Measurements from ENCODE around the gene SNX4. TPM values are rescaled to one million over a fixed set of nuclear protein-coding genes. Genes with fewer than 3 reads are reported as not detected.
A peak's percentile ranks its signal among the peaks of the same experiment; 100 is the strongest.
"Not testable (repeated sequence)": the region's sequence is repeated elsewhere in the genome, so short reads cannot be mapped to it uniquely, and the experiment has no call there.

Gene SNX4
- 10 to 100 TPM; 36.2 to 38.6 TPM for total RNA-seq

DNA sequence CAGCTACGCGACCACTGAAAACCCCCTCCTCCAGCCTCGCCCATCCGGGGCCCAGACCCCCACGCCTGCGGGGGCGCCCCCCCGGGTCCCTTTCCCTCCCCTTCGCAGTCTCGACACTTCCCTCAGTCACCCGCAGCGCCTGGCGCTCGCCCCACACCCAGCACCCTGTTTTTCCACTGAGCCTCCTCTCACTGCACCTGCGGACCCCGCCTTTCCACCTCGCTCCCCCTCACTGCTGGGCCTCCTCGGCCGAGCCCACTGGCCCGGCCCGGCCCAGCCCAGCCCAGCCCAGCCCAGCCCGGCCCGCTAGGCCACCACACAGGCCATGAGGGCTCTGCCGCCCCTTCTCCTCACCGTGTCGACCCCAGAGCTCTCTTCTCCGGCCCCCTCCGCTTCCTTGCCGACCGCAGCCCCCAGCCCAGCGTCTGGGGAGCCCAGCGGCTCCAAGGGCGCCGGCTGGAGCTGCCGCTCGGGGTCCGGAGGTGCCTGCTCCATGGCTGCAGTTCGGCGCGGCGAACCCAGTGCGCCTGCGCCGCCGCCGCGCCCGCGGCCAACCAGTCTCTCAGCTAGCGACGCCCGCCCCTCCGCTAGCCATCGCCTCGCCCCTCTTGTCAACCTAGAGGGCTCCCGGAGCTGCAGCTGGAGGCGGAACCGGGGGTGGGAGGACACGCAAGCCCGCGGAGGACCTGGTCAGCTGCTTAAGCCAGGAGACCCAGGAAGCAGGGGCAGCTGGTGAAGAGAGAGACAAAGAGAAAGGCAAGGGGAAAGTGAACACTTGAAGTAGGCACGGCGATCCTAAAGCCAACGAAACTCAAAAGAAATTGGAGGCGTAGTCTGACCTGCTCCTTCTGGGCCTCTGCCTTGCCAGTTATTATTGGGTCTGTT, at the start of gene SNX4:
Gene SNX4 (minus strand): TSS at position 525 of the 885 bp plus-strand sequence. CDS start 30 bp downstream, at position 495.
- Mint-ChIP-seq H3K9me3 (ENCODE audit: insufficient read depth) (no peaks in the 10 kb centered on the region), H3K4me3 (peak within 1 kb of the TSS; percentile 91), H3K36me3 (ENCODE audit: low read depth) (peaks cover 25% of the 10 kb centered on the region), H3K27ac (peak within 1 kb of the TSS; percentile 89), H3K27me3 (ENCODE audit: low read depth) (no peaks in the 10 kb centered on the region), H3K4me1 (ENCODE audit: low read depth) (peaks cover 29% of the 10 kb centered on the region)
- ChIA-PET POLR2A (interaction anchor here (0.8 to 1.5 kb wide), 6 partner anchors 8 to 519 kb away, joined by 3 to 5 read pairs (median 4); no protein-coding TSS in a partner anchor), CTCF (interaction anchor here (0.6 to 0.8 kb wide), 3 partner anchors 16 to 525 kb away, joined by 4 to 5 read pairs (median 4); no protein-coding TSS in a partner anchor)
- DNase-seq (peak; percentile 93), ATAC-seq (peak; percentile 98)

DNA sequence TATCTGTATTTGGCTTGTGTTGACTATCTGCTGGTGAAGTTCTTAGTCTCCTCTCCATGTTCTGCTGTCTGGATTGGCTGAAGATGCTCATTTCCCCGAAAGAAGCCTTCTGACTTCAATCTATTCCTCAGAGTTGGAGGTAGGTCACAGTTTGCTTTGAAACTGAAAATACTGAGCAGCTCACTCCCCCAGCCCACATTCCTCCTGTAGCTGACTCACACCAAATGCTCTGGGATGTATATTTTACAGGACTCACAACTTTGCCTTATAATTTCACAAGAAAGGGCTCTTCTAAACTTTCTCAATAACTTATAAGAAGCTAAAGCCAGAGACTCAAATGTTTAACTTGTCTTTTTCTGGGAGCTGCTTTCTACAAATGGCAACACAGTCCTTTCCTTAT, 36.3 kb upstream of the SNX4 start:
- H3K36me3 Mint-ChIP-seq (ENCODE audit: low read depth): peaks cover 20% of the 10 kb centered on the region
- DNase-seq: no peak
- no peak overlapping the region for H3K4me3 Mint-ChIP-seq
- ATAC-seq: no peak
- no peaks in the 10 kb centered on the region for H3K27me3 Mint-ChIP-seq (ENCODE audit: low read depth)
- H3K4me1 Mint-ChIP-seq (ENCODE audit: low read depth): no peaks in the 10 kb centered on the region
- H3K9me3 Mint-ChIP-seq (ENCODE audit: insufficient read depth): no peaks in the 10 kb centered on the region
- CTCF ChIA-PET: interaction anchor here (1.7 kb wide), 1 partner anchor 26 kb away, joined by 6 read pairs; no protein-coding TSS in a partner anchor
- POLR2A ChIA-PET: no interaction called here
- no peak overlapping the region for H3K27ac Mint-ChIP-seq

DNA sequence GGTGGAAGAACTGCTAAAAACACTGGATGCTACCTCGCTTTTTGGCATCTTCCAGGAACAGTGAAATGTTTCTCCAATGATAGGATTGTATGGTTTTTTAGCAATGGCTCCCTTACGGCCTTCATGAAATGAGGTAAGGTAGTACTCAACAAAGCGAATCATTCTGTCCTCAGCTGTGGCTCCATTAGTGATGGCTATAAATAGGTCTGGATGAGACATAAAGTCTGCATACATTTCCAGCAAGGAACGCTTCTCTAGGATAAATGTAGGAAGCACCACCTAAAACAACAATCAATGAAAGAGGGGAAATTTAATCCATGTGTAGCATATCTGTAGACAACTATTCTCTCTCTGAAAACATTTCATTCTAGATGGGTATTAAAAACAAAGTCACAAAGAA, 32.4 kb upstream of the SNX4 start:
- ChIA-PET CTCF (no interaction called here), POLR2A (no interaction called here)
- Mint-ChIP-seq H3K4me3 (no peak overlapping the region), H3K27me3 (ENCODE audit: low read depth) (no peaks in the 10 kb centered on the region), H3K9me3 (ENCODE audit: insufficient read depth) (no peaks in the 10 kb centered on the region), H3K36me3 (ENCODE audit: low read depth) (peaks cover 11% of the 10 kb centered on the region), H3K27ac (no peak overlapping the region), H3K4me1 (ENCODE audit: low read depth) (no peaks in the 10 kb centered on the region)
- DNase-seq (no peak), ATAC-seq (no peak)

DNA sequence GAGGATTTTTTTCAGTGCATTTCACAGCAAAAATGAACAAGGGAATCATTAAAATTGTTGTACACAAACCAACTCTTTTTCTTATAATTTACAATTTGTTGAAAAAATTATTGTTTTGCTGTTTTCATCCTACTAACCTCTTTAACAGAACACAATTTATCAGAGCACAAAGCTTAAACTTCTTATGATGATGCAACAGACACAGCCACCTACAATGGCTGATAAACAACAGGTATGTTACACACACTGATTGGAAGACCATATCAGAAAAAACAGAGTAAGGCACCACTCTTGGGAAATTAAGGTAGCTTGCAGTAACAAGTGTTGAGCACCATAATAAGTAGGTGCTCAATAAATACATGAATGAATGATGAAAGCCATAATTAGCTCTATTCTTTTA, 8.9 kb upstream of the SNX4 start:
- peaks cover 21% of the 10 kb centered on the region for H3K36me3 Mint-ChIP-seq (ENCODE audit: low read depth)
- no peak overlapping the region for H3K4me3 Mint-ChIP-seq
- ATAC-seq (no peak), DNase-seq (no peak)
- H3K9me3 Mint-ChIP-seq (ENCODE audit: insufficient read depth): no peaks in the 10 kb centered on the region
- H3K27me3 Mint-ChIP-seq (ENCODE audit: low read depth): no peaks in the 10 kb centered on the region
- H3K27ac Mint-ChIP-seq: no peak overlapping the region
- CTCF ChIA-PET: no interaction called here
- POLR2A ChIA-PET: no interaction called here
- no peaks in the 10 kb centered on the region for H3K4me1 Mint-ChIP-seq (ENCODE audit: low read depth)

DNA sequence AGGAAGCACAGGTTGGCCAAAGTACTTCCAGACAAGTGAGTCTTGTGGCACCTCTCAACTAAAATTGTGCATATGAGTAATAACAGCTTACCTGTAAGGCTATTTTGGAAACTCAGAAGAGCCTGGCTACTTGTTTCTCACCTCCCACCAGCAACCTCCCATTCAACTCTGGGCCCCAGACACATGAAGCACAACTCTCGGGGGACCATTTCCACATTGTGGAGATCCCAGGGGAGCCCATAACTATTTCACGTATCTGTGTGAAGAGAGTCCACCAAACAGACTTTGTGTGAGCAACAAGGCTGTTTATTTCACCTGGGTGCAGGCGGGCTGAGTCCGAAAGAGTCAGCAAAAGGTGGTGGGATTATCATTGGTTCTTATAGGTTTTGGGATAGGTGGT, 5.2 kb upstream of the SNX4 start:
- Mint-ChIP-seq H3K27ac (no peak overlapping the region), H3K4me1 (ENCODE audit: low read depth) (peaks cover 8% of the 10 kb centered on the region), H3K4me3 (no peak overlapping the region), H3K36me3 (ENCODE audit: low read depth) (peaks cover 14% of the 10 kb centered on the region), H3K9me3 (ENCODE audit: insufficient read depth) (no peaks in the 10 kb centered on the region), H3K27me3 (ENCODE audit: low read depth) (no peaks in the 10 kb centered on the region)
- DNase-seq (no peak), ATAC-seq (no peak)
- POLR2A ChIA-PET: no interaction called here
- CTCF ChIA-PET: no interaction called here

DNA sequence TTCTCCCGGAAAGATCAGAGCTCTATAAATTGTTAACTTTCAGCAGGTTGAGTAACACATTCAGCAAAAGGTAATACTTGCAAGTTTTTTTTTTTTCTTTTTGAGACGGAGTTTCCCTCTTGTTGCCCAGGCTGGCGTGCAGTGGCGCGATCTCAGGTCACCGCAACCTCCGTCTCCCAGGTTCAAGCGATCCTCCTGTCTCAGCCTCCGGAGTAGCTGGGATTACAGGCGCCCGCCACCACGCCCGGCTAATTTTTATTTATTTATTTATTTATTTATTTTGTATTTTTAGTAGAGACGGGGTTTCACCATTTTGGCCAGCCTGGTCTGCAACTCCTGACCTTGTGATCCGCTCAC, 539 bp upstream of the SNX4 start:
- ChIA-PET CTCF (interaction anchor here (0.6 to 0.8 kb wide), 3 partner anchors 17 to 516 kb away, joined by 3 to 5 read pairs (median 4); no protein-coding TSS in a partner anchor), POLR2A (interaction anchor here (0.8 to 1.5 kb wide), 6 partner anchors 9 to 520 kb away, joined by 3 to 5 read pairs (median 4); no protein-coding TSS in a partner anchor)
- H3K9me3 Mint-ChIP-seq (ENCODE audit: insufficient read depth); ATAC-seq; H3K27me3 Mint-ChIP-seq (ENCODE audit: low read depth); DNase-seq: not testable (repeated sequence)
- peak overlapping the region; percentile 91 for H3K4me3 Mint-ChIP-seq
- H3K36me3 Mint-ChIP-seq (ENCODE audit: low read depth): peaks cover 25% of the 10 kb centered on the region
- peaks cover 29% of the 10 kb centered on the region for H3K4me1 Mint-ChIP-seq (ENCODE audit: low read depth)
- H3K27ac Mint-ChIP-seq: peak overlapping the region; percentile 89

DNA sequence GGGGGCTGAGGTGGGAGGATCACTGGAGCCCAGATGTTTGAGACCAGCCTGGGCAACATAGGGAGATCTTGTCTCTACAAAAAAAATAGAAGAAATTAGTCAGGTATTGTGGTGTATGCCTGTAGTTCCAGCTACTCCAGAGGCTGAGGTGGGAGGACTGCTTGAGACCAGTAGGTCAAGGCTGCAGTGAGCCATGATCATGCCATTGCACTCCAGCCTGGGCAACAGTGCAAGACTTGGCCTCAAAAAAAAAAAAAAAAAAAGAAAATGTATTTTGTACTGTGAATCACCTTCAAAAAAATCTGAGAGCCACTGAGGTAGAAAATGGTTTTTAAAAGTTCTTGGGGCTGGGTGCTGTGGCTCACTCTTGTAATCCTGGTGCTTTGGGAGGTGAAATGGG, 4.6 kb downstream of the SNX4 start:
- peaks cover 38% of the 10 kb centered on the region for H3K4me1 Mint-ChIP-seq (ENCODE audit: low read depth)
- peaks cover 49% of the 10 kb centered on the region for H3K36me3 Mint-ChIP-seq (ENCODE audit: low read depth)
- no peaks in the 10 kb centered on the region for H3K27me3 Mint-ChIP-seq (ENCODE audit: low read depth)

DNA sequence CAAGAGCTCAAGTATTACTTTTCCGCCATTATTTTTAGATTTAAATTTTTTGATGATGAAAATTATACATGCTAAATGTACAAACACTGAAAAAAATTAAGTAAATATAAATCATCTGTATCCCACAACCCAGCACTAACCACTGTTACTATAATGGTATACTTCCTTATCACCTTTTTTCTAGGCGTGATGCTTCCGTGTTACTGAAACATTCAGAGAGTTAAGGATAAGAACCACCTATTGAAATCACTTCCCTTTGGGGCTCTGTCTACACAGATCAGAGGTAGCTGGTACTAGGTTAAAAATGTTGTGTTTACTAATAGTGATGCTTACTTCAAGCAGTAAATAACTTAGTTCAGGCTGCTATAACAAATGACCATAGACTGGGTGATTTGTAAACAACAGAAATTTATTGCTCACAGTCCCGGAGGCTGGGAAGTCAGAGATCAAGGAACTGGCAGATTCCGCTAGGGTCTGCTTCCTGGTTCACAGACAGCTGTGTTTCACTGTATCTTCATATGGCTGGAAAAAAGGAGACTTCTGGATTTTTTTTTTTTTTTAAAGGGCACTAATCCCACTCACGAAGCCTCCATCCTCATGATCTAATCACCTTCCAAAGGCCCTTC, 6.4 kb downstream of the SNX4 start:
- Mint-ChIP-seq H3K4me3 (no peak overlapping the region), H3K27ac (no peak overlapping the region), H3K27me3 (ENCODE audit: low read depth) (no peaks in the 10 kb centered on the region), H3K4me1 (ENCODE audit: low read depth) (peaks cover 29% of the 10 kb centered on the region), H3K36me3 (ENCODE audit: low read depth) (peaks cover 58% of the 10 kb centered on the region), H3K9me3 (ENCODE audit: insufficient read depth) (peaks cover 3% of the 10 kb centered on the region)
- POLR2A ChIA-PET: interaction anchor here (0.5 to 0.6 kb wide), 2 partner anchors 22 to 36 kb away, joined by 5 read pairs; no protein-coding TSS in a partner anchor
- DNase-seq (no peak), ATAC-seq (no peak)
- CTCF ChIA-PET: interaction anchor here (1.5 kb wide), 1 partner anchor 10 kb away, joined by 3 read pairs; no protein-coding TSS in a partner anchor

More for the DNA sequence above, 4.6 kb downstream of the SNX4 start:
- Mint-ChIP-seq H3K9me3 (ENCODE audit: insufficient read depth) (no peaks in the 10 kb centered on the region), H3K27ac (no peak overlapping the region), H3K4me3 (no peak overlapping the region)
- ChIA-PET POLR2A (interaction anchor here (0.7 kb wide), 1 partner anchor 9 kb away, joined by 3 read pairs; no protein-coding TSS in a partner anchor), CTCF (no interaction called here)
- ATAC-seq: no peak
- DNase-seq: no peak

DNA sequence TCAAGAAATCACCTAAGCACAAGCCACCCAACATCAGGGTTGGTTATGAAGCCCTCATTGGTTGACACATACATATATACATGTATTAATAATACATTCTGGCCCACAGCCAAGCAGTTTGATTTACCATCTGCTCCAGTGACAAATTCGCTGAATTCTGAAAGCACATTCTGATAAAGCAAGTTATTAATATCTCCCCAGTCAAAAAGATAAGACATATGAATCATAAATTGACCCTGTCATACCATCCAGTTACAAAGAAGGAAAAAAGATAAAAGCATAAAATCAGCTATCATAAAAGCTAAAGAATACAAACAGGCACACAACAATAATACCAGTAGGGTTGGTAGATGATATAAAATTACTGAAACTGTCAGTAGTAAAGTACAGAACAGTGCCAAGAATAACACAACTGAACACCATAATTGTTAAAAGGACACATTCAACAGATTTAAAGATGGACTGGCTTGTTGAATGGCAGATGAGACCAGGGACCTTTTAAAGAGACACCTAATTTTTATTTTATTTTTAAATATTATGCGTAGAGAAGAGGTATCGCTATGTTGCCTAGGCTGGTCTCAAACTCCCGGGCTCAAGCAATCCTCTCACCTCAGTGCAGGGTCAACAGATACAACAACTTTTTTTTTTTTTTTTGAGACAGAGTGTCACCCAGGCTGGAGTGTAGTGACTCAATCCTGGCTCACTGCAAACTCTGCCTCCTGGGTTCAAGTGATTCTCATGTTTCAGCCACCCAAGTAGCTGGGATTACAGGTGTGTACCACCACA, 7.7 kb downstream of the SNX4 start:
- peaks cover 68% of the 10 kb centered on the region for H3K36me3 Mint-ChIP-seq (ENCODE audit: low read depth)
- ChIA-PET CTCF (no interaction called here), POLR2A (interaction anchor here (1.3 kb wide), 1 partner anchor 8 kb away, joined by 3 read pairs; the partner anchor contains the start of gene SNX4)
- H3K9me3 Mint-ChIP-seq (ENCODE audit: insufficient read depth): peaks cover 8% of the 10 kb centered on the region
- H3K27ac Mint-ChIP-seq: peak overlapping the region; percentile 0
- DNase-seq (no peak), ATAC-seq (no peak)
- no peak overlapping the region for H3K4me3 Mint-ChIP-seq
- peaks cover 23% of the 10 kb centered on the region for H3K4me1 Mint-ChIP-seq (ENCODE audit: low read depth)
- no peaks in the 10 kb centered on the region for H3K27me3 Mint-ChIP-seq (ENCODE audit: low read depth)

DNA sequence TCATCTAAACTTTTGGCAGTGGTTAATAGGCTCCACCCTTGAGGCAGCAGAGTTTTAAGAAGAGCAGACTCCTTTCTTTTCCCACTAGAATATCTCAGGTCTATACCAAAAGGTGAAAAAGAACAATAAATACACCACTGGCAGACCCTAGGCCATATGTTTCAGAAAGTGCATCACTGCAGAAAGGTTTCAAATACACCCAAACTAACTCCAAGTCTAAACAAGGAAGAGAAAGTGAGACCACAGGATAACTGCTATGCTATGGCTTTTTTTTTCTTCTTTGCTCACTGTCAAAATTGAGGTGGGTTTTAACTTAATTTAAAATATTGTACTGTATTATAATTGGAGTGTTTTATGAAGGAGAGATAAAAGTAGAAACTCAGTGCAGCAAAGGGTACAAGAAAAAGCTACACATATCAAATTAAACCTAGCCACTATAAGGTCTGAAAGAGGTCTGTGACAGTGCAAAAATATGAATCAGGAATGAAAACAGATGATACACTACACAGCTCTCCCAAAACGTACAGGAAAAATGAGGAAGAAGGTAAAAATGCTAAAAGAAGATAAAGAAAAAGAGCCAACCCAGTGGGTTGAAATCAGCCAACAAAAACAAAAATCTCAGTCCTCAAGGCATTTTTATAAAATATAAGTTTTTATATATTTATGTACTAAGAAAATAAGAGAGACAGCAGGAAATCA, 8.4 kb downstream of the SNX4 start:
- no peaks in the 10 kb centered on the region for H3K27me3 Mint-ChIP-seq (ENCODE audit: low read depth)
- H3K9me3 Mint-ChIP-seq (ENCODE audit: insufficient read depth): peaks cover 12% of the 10 kb centered on the region
- H3K27ac Mint-ChIP-seq: peak overlapping the region; percentile 59
- no peak for ATAC-seq
- ChIA-PET CTCF (no interaction called here), POLR2A (interaction anchor here (1.3 kb wide), 1 partner anchor 9 kb away, joined by 3 read pairs; the partner anchor contains the start of gene SNX4)
- DNase-seq: no peak
- H3K4me1 Mint-ChIP-seq (ENCODE audit: low read depth): peaks cover 19% of the 10 kb centered on the region
- H3K36me3 Mint-ChIP-seq (ENCODE audit: low read depth): peaks cover 66% of the 10 kb centered on the region
- no peak overlapping the region for H3K4me3 Mint-ChIP-seq

DNA sequence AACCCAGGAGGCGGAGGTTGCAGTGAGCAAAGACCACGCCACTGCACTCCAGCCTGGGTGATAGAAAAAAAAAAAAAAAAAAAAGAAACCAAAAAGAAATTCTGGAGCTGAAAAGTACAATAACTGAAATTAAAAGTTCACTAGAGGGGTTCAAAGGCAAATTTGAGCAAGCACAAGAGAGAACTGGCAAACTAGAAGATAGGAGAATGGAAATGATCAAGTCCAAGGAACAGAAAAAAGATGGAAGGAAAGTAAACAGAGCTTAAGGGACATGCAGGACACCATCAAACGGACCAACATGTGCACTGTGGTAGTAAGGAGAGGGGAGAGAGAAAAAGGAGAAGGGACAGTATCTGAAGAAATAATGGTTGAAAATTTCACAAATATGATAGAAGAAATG, 12.9 kb downstream of the SNX4 start:
- peaks cover 11% of the 10 kb centered on the region for H3K4me1 Mint-ChIP-seq (ENCODE audit: low read depth)
- no peak overlapping the region for H3K4me3 Mint-ChIP-seq
- peaks cover 62% of the 10 kb centered on the region for H3K36me3 Mint-ChIP-seq (ENCODE audit: low read depth)
- H3K27ac Mint-ChIP-seq: no peak overlapping the region
- no peak for ATAC-seq
- CTCF ChIA-PET: no interaction called here
- H3K27me3 Mint-ChIP-seq (ENCODE audit: low read depth): no peaks in the 10 kb centered on the region
- peaks cover 12% of the 10 kb centered on the region for H3K9me3 Mint-ChIP-seq (ENCODE audit: insufficient read depth)
- POLR2A ChIA-PET: interaction anchor here (1.7 kb wide), 1 partner anchor 13 kb away, joined by 5 read pairs; the partner anchor contains the start of gene SNX4
- DNase-seq: no peak
